ENCODE measurements around the gene IRAK2.
"Not testable (repeated sequence)": the region's sequence is repeated elsewhere in the genome, so short reads cannot be mapped to it uniquely, and the experiment has no call there.

Gene IRAK2

GRCh38 chr3:10269443-10269842 is 104.7 kb downstream of the IRAK2 start:
- H3K4me3 ChIP-seq: no peak overlapping the region
- TF ChIP-seq FOXP2 (optimal IDR thresholded peaks at IDR 0.05; ENCODE audit: control extremely low read depth, extremely low read length, insufficient read depth): no peak
- no peak for TF ChIP-seq EZH2 (IDR thresholded peaks at IDR 0.05)
- TF ChIP-seq POLR2AphosphoS5 (IDR thresholded peaks at IDR 0.05; ENCODE audit: borderline replicate concordance, low read depth, low read length): no peak
- no peak overlapping the region for H3K9ac ChIP-seq (ENCODE audit: insufficient read length)
- H3K9me3 ChIP-seq (ENCODE audit: low read depth, low read length): no peaks in the 10 kb centered on the region
- no peak for DNase-seq (ENCODE audit: low read depth, low spot score)
- no peak overlapping the region for H3K27ac ChIP-seq
- no peaks in the 10 kb centered on the region; the same call in 1 of the 2 replicates for H3K36me3 ChIP-seq (ENCODE audit: insufficient read depth, low read length)

- H3K36me3 ChIP-seq (ENCODE audit: insufficient read depth, low read length); H3K9ac ChIP-seq (ENCODE audit: insufficient read length): not testable (repeated sequence)
Observed at GRCh38 chr3:10272476-10272875, 107.8 kb downstream of the IRAK2 start.

DNA sequence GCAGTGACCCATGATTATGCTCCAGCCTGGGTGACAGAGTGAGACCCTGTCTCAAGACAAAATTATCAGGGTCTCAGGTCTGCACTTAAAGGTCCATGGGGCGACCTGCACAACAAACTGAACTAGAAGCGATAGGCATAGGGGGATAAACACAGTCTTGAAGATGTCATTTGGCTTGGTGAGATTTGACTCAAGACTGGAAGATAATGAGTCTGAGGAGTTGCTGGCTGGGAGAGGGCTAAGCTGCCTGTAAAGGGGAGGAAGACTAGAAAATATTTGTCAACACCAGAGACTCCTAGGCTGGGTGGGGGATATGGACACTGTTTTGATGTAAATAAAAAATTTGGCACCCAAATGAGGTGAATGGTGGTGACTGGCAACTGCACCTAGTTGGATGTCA is 108.3 kb downstream of the IRAK2 start:
- Histone ChIP-seq H3K4me3 (no peak overlapping the region), H3K27ac (no peak overlapping the region), H3K9me3 (ENCODE audit: low read depth, low read length) (no peaks in the 10 kb centered on the region), H3K9ac (ENCODE audit: insufficient read length) (no peak overlapping the region), H3K36me3 (ENCODE audit: insufficient read depth, low read length) (no peaks in the 10 kb centered on the region; the same call in 1 of the 2 replicates)
- no peak for DNase-seq (ENCODE audit: low read depth, low spot score)
- TF ChIP-seq POLR2AphosphoS5 (IDR thresholded peaks at IDR 0.05; ENCODE audit: borderline replicate concordance, low read depth, low read length): no peak
- no peak for TF ChIP-seq EZH2 (IDR thresholded peaks at IDR 0.05)
- TF ChIP-seq FOXP2 (optimal IDR thresholded peaks at IDR 0.05; ENCODE audit: control extremely low read depth, extremely low read length, insufficient read depth): no peak

More at GRCh38 chr3:10272476-10272875, 107.8 kb downstream of the IRAK2 start:
- H3K9me3 ChIP-seq (ENCODE audit: low read depth, low read length); H3K4me3 ChIP-seq; DNase-seq (ENCODE audit: low read depth, low spot score); H3K27ac ChIP-seq: not testable (repeated sequence)

DNA sequence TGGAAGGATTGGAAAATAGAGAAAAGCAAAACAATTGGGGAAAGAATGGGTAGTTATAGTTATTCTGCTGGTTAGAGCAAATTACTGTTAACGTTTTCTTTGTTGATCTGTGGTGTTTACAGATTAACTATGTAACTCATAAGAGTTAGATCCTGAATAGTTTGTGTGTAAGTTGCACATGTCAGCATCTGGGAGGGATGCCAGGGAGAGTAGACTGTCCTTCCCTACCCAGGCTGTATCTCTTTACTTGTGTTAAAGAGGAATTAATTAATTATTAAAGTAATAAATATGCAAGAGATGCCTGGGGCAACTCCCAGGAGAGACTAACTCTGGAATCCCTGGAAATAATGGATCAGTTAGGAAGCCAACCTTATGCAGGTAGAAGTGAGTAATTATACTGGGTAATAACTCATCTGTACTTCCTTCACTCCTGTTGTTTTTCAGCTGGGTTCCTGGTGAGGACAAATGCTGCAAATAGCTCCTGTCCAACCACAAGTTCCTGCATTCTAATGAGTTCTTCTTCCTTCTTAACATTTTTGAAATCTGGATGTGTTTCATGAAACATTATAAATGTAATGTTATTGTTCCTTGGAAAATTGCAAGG is 109.1 kb downstream of the IRAK2 start:
- no peaks in the 10 kb centered on the region; the same call in 1 of the 2 replicates for H3K36me3 ChIP-seq (ENCODE audit: insufficient read depth, low read length)
- TF ChIP-seq POLR2AphosphoS5 (IDR thresholded peaks at IDR 0.05; ENCODE audit: borderline replicate concordance, low read depth, low read length) (no peak), FOXP2 (optimal IDR thresholded peaks at IDR 0.05; ENCODE audit: control extremely low read depth, extremely low read length, insufficient read depth) (no peak), EZH2 (IDR thresholded peaks at IDR 0.05) (no peak)
- no peak overlapping the region for H3K9ac ChIP-seq (ENCODE audit: insufficient read length)
- no peak overlapping the region for H3K4me3 ChIP-seq
- no peak for DNase-seq (ENCODE audit: low read depth, low spot score)
- no peaks in the 10 kb centered on the region for H3K9me3 ChIP-seq (ENCODE audit: low read depth, low read length)
- H3K27ac ChIP-seq: no peak overlapping the region

DNA sequence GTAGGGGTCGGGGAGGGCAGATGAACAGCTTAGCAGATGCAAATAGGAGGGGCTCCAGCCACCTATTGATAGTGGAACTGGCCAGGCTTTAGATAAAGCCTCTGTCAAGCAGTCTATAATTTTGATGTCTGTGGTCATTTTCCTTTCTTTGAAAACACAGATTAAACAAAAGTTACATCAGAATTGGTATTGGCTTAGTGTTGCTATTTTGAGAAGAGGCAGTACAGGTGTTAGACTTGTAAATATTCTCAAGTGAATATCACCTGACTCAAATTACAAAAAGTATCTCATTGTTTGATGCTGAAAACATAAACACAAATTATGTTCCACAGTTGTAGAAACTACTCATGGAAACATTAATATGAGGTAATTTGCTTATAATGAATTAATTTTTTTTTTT is 109.9 kb downstream of the IRAK2 start:
- Histone ChIP-seq H3K9ac (ENCODE audit: insufficient read length) (no peak overlapping the region), H3K4me3 (no peak overlapping the region), H3K9me3 (ENCODE audit: low read depth, low read length) (no peaks in the 10 kb centered on the region), H3K36me3 (ENCODE audit: insufficient read depth, low read length) (no peaks in the 10 kb centered on the region; the same call in 1 of the 2 replicates), H3K27ac (no peak overlapping the region)
- TF ChIP-seq POLR2AphosphoS5 (IDR thresholded peaks at IDR 0.05; ENCODE audit: borderline replicate concordance, low read depth, low read length) (no peak), EZH2 (IDR thresholded peaks at IDR 0.05) (no peak), FOXP2 (optimal IDR thresholded peaks at IDR 0.05; ENCODE audit: control extremely low read depth, extremely low read length, insufficient read depth) (no peak)
- DNase-seq (ENCODE audit: low read depth, low spot score): no peak

GRCh38 chr3:10277115-10277625 is 112.5 kb downstream of the IRAK2 start:
- H3K36me3 ChIP-seq (ENCODE audit: insufficient read depth, low read length): no peaks in the 10 kb centered on the region; the same call in 1 of the 2 replicates
- no peak overlapping the region for H3K4me3 ChIP-seq
- no peaks in the 10 kb centered on the region for H3K9me3 ChIP-seq (ENCODE audit: low read depth, low read length)
- no peak overlapping the region for H3K9ac ChIP-seq (ENCODE audit: insufficient read length)
- no peak overlapping the region for H3K27ac ChIP-seq
- DNase-seq (ENCODE audit: low read depth, low spot score): no peak
- no peak for TF ChIP-seq FOXP2 (optimal IDR thresholded peaks at IDR 0.05; ENCODE audit: control extremely low read depth, extremely low read length, insufficient read depth)
- no peak for TF ChIP-seq EZH2 (IDR thresholded peaks at IDR 0.05)
- no peak for TF ChIP-seq POLR2AphosphoS5 (IDR thresholded peaks at IDR 0.05; ENCODE audit: borderline replicate concordance, low read depth, low read length)

DNA sequence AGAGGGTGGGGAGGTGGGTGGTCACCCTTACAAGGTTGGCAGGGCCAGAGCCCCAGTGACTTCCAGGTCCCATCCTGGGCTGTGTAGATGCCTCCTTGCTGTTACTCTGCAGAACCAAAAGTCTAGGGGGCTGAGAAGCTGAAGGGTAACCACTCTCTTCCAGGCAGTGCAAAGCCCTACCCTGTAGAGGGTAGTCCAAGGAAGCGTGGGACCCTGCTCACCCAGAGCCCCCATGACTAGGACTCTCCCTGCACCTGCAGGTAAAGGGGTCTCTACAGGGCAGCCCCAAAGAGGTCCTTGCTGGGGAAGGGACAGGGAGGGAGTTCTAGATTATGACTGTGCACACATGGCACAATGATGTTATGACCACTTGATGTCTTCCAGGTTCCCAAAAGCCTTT is 113.8 kb downstream of the IRAK2 start:
- Histone ChIP-seq H3K36me3 (ENCODE audit: insufficient read depth, low read length) (no peaks in the 10 kb centered on the region; the same call in 1 of the 2 replicates), H3K27ac (no peak overlapping the region), H3K9ac (ENCODE audit: insufficient read length) (no peak overlapping the region), H3K9me3 (ENCODE audit: low read depth, low read length) (no peaks in the 10 kb centered on the region), H3K4me3 (no peak overlapping the region)
- TF ChIP-seq POLR2AphosphoS5 (IDR thresholded peaks at IDR 0.05; ENCODE audit: borderline replicate concordance, low read depth, low read length): no peak
- no peak for DNase-seq (ENCODE audit: low read depth, low spot score)

DNA sequence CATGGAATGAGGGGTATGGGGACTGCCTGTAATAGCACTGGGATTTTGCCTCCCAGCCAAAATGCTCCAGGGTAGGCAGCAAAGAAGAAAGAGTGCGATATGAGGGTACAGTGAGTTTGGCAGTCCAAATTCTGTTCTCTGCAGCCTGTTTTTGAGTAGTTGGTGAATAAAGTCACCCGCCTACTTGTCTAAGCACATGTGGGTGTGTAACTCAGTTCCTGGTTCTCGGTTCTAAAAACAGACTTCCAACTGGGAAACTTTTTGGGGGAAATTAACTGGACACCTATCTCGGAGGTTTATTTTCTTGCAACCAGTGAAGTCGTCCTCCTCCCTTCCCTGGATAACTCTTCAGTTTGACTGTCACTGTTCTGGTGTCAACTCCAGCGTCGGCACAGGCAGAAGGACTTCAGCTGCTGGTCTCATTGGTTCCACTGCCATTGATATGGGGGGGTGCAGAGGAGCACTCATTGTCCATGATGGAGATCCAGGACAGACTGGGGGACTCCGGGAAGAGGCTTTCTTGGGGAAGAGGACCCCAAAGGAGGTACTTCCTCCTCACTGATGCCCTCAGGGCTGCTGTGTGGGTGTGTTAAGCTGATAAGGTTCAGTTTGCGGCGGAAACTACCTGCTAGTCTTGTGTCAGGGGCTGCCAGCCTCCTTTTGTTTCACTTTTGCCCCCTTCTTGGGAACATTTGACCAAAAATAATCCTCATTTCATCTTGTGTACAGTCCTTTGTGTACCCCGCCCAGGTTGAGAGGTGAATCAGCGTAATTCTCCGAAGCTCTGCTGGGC is 114.9 kb downstream of the IRAK2 start:
- no peak overlapping the region for H3K27ac ChIP-seq
- H3K9me3 ChIP-seq (ENCODE audit: low read depth, low read length): no peaks in the 10 kb centered on the region
- H3K36me3 ChIP-seq (ENCODE audit: insufficient read depth, low read length): no peaks in the 10 kb centered on the region; the same call in 1 of the 2 replicates
- H3K9ac ChIP-seq (ENCODE audit: insufficient read length): no peak overlapping the region
- H3K4me3 ChIP-seq: no peak overlapping the region
- no peak for DNase-seq (ENCODE audit: low read depth, low spot score)
- TF ChIP-seq FOXP2 (optimal IDR thresholded peaks at IDR 0.05; ENCODE audit: control extremely low read depth, extremely low read length, insufficient read depth) (no peak), EZH2 (IDR thresholded peaks at IDR 0.05) (no peak), POLR2AphosphoS5 (IDR thresholded peaks at IDR 0.05; ENCODE audit: borderline replicate concordance, low read depth, low read length) (no peak)

All from SK-N-MC (cell line).